Cardiac fibroblast (primary cell): ENCODE measurements around the gene FNDC11.

Experiments
- DNase-seq, 2 donors: peaks; one replicate each; pipeline versions ENCODE4 v3.0.0 to v3.0.0-alpha.2; 2010; ENCODE audit warnings: low read depth in 2 of 2
- H3K4me3 ChIP-seq, 2 donors: replicated peaks in 1 of 2; 1 replicate in 1 of 2; 2 replicates in 1 of 2; pipeline ENCODE4 v1.5.1; 2011; ENCODE audit warnings: low read depth in 2 of 2, low read length in 2 of 2, mild to moderate bottlenecking in 2 of 2, moderate library complexity in 1 of 2
- CTCF ChIP-seq: IDR thresholded peaks from one replicate; pipeline ENCODE4 v1.5.1; 2011; ENCODE audit warnings: low read depth, mild to moderate bottlenecking, low read length, inconsistent platforms

The FNDC11 gene

GRCh38 chr20:63592661-63593060 lies 38.7 kb downstream of the FNDC11 start:
- DNase-seq: no peak
- TF ChIP-seq CTCF: no peak
- H3K4me3 ChIP-seq: no peak overlapping the region

- DNase-seq: peak in 1 of 2 donors; percentile 73
- H3K4me3 ChIP-seq: no peak overlapping the region
- no peak for TF ChIP-seq CTCF
These were observed 40.1 kb downstream of the FNDC11 start for GRCh38 chr20:63594043-63594561.

- H3K4me3 ChIP-seq: no peak overlapping the region
- TF ChIP-seq CTCF: no peak
- no peak for DNase-seq
These were observed 41.6 kb downstream of the FNDC11 start for GRCh38 chr20:63595416-63596127.

GRCh38 chr20:63596423-63596822 lies 42.5 kb downstream of the FNDC11 start:
- TF ChIP-seq CTCF: no peak
- no peak overlapping the region for H3K4me3 ChIP-seq
- no peak for DNase-seq

GRCh38 chr20:63597651-63598478 lies 43.9 kb downstream of the FNDC11 start:
- no peak for TF ChIP-seq CTCF
- H3K4me3 ChIP-seq: no peak overlapping the region
- DNase-seq: no peak

GRCh38 chr20:63598479-63599395 lies 44.8 kb downstream of the FNDC11 start:
- no peak for TF ChIP-seq CTCF
- DNase-seq: no peak

More at GRCh38 chr20:63598479-63599395, 44.8 kb downstream of the FNDC11 start:
- no peak overlapping the region for H3K4me3 ChIP-seq
